HEK293 (cell line): ENCODE results near the gene OCA2.

Experiments used
- CTCF ChIA-PET: fragments of 350-600 bp; formaldehyde crosslinking; extraction: SDS; loops from one replicate; lab custom pipeline; 2021; ENCODE audit warnings: antibody characterized with exemption; lab: Yijun Ruan, JAX
- POLR2A ChIA-PET: fragments of 300-600 bp; formaldehyde crosslinking; extraction: SDS; loops from one replicate; lab custom pipeline; 2020; ENCODE audit warnings: antibody characterized with exemption, inconsistent platforms; lab: Yijun Ruan, JAX
- H3K27ac ChIP-seq: fragments of 200-500 bp; sonication (Bioruptor generic); 2 replicates; pipeline ENCODE4 v1.5.1; 2014; ENCODE audit warnings: low read depth, low read length, control low read depth, inconsistent platforms; ENCODE audit errors: extremely low read depth
- H3K36me3 ChIP-seq, 2 experiments: fragments of 200-500 bp in 1 of 2; sonication (Bioruptor generic) in 1 of 2; 1 replicate in 1 of 2; 2 replicates in 1 of 2; pipeline ENCODE4 v1.5.1; 2014 to 2017; ENCODE audit warnings: inconsistent platforms in 2 of 2, low read length in 2 of 2; ENCODE audit not compliant: control insufficient read depth in 2 of 2, insufficient read depth in 1 of 2
- H3K4me1 ChIP-seq: fragments of 200-500 bp; sonication (Bioruptor generic); 2 replicates; pipeline ENCODE4 v1.5.1; 2014; ENCODE audit warnings: mild to moderate bottlenecking, low read length, inconsistent platforms; ENCODE audit not compliant: control insufficient read depth, insufficient read depth
- H3K4me3 ChIP-seq: 2 replicates; pipeline ENCODE4 v1.5.1; 2011; ENCODE audit warnings: low read depth, mild to moderate bottlenecking, control low read depth, low read length, moderate library complexity
- H3K9me3 ChIP-seq: fragments of 200-500 bp; sonication (Bioruptor generic); 2 replicates; pipeline ENCODE4 v1.5.1; 2014; ENCODE audit warnings: low read depth, low read length, inconsistent platforms; ENCODE audit not compliant: control insufficient read depth, insufficient read depth
- KLF8 ChIP-seq: fragments of 450-650 bp; formaldehyde crosslinking; IDR thresholded peaks from 2 replicates; pipeline ENCODE4 v1.5.1; 2016; ENCODE audit warnings: missing biosample characterization, missing genetic modification characterization
- MYNN ChIP-seq: fragments of 450-650 bp; formaldehyde crosslinking; IDR thresholded peaks from 2 replicates; pipeline ENCODE4 v1.5.1; 2016; ENCODE audit warnings: missing biosample characterization, missing genetic modification characterization, borderline replicate concordance
- PRDM2 ChIP-seq: fragments of 450-650 bp; formaldehyde crosslinking; IDR thresholded peaks from 2 replicates; pipeline ENCODE4 v1.5.1; 2016; ENCODE audit warnings: missing biosample characterization, missing genetic modification characterization, borderline replicate concordance
- SCRT1 ChIP-seq: fragments of 450-650 bp; formaldehyde crosslinking; IDR thresholded peaks from 2 replicates; pipeline ENCODE4 v1.5.1; 2016; ENCODE audit warnings: missing biosample characterization, missing genetic modification characterization, borderline replicate concordance
- SETDB1 ChIP-seq: IDR thresholded peaks from one replicate; pipeline ENCODE4 v1.6.1; 2017; ENCODE audit warnings: mild to moderate bottlenecking, low read length, moderate library complexity, mixed read lengths; ENCODE audit not compliant: insufficient read length
- SP7 ChIP-seq: fragments of 450-650 bp; formaldehyde crosslinking; IDR thresholded peaks from 2 replicates; pipeline ENCODE4 v1.5.1; 2016; ENCODE audit warnings: missing biosample characterization, missing genetic modification characterization
- TSHZ1 ChIP-seq: fragments of 450-650 bp; formaldehyde crosslinking; IDR thresholded peaks from 2 replicates; pipeline ENCODE4 v1.5.1; 2016; ENCODE audit warnings: missing biosample characterization, missing genetic modification characterization, borderline replicate concordance
- ZBTB21 ChIP-seq: fragments of 450-650 bp; formaldehyde crosslinking; IDR thresholded peaks from 2 replicates; pipeline ENCODE4 v1.5.1; 2017; ENCODE audit warnings: missing biosample characterization, missing genetic modification characterization
- ZNF146 ChIP-seq: fragments of 450-650 bp; formaldehyde crosslinking; IDR thresholded peaks from 2 replicates; pipeline ENCODE4 v1.5.1; 2016; ENCODE audit warnings: missing biosample characterization, missing genetic modification characterization
- ZNF184 ChIP-seq: fragments of 450-650 bp; IDR thresholded peaks from 2 replicates; pipeline ENCODE4 v1.5.1; 2018; ENCODE audit warnings: missing biosample characterization, mild to moderate bottlenecking, missing genetic modification characterization
- ZNF211 ChIP-seq: fragments of 450-650 bp; formaldehyde crosslinking; IDR thresholded peaks from 2 replicates; pipeline ENCODE4 v1.5.1; 2016; ENCODE audit warnings: low read depth, missing biosample characterization, missing genetic modification characterization
- ZNF280C ChIP-seq: fragments of 450-650 bp; formaldehyde crosslinking; IDR thresholded peaks from 2 replicates; pipeline ENCODE4 v1.5.1; 2016; ENCODE audit warnings: missing biosample characterization, missing genetic modification characterization
- ZNF404 ChIP-seq: fragments of 450-650 bp; formaldehyde crosslinking; IDR thresholded peaks from 2 replicates; pipeline ENCODE4 v1.5.1; 2017; ENCODE audit warnings: missing biosample characterization, missing genetic modification characterization
- ZNF561 ChIP-seq: fragments of 450-650 bp; IDR thresholded peaks from 2 replicates; pipeline ENCODE4 v1.5.1; 2018; ENCODE audit warnings: missing biosample characterization, missing genetic modification characterization, borderline replicate concordance
- ZNF670 ChIP-seq: fragments of 450-650 bp; formaldehyde crosslinking; IDR thresholded peaks from 2 replicates; pipeline ENCODE4 v1.5.1; 2016; ENCODE audit warnings: missing biosample characterization, missing genetic modification characterization, low read depth
- ZNF777 ChIP-seq: fragments of 450-650 bp; formaldehyde crosslinking; IDR thresholded peaks from 2 replicates; pipeline ENCODE4 v1.5.1; 2017; ENCODE audit warnings: missing biosample characterization, missing genetic modification characterization, borderline replicate concordance
- ZNF791 ChIP-seq: fragments of 450-650 bp; formaldehyde crosslinking; IDR thresholded peaks from 2 replicates; pipeline ENCODE4 v1.5.1; 2016; ENCODE audit warnings: missing biosample characterization, missing genetic modification characterization
- TF ChIP-seq, protein P1 (sequence below): fragments of 450-650 bp; formaldehyde crosslinking; IDR thresholded peaks from 2 replicates; pipeline ENCODE4 v1.5.1; 2016; ENCODE audit warnings: missing biosample characterization, missing genetic modification characterization
- TF ChIP-seq, protein P2 (sequence below): fragments of 450-650 bp; formaldehyde crosslinking; IDR thresholded peaks from 2 replicates; pipeline ENCODE4 v1.5.1; 2016; ENCODE audit warnings: missing biosample characterization, missing genetic modification characterization
- TF ChIP-seq, protein P3 (sequence below): fragments of 450-650 bp; formaldehyde crosslinking; IDR thresholded peaks from 2 replicates; pipeline ENCODE4; 2016; ENCODE audit warnings: missing biosample characterization, missing genetic modification characterization

Gene OCA2

GRCh38 chr15:28026764-28027713 lies 72.1 kb downstream of the OCA2 start:
- POLR2A ChIA-PET: interaction anchor here (0.7 kb wide), 1 partner anchor 66 kb away, joined by 3 read pairs; no protein-coding TSS in a partner anchor
- TF ChIP-seq KLF8 (tag by site-specific recombination) (no peak), ZNF146 (tag by site-specific recombination) (no peak), ZNF777 (tag by site-specific recombination) (no peak), ZNF184 (no peak), SETDB1 (no peak), ZNF211 (no peak), ZNF670 (tag by site-specific recombination) (no peak), PRDM2 (no peak), SP7 (tag by site-specific recombination) (no peak), MYNN (no peak), ZBTB21 (tag by site-specific recombination) (no peak), ZNF404 (tag by site-specific recombination) (no peak), ZNF561 (tag by site-specific recombination) (no peak), ZNF791 (no peak), TSHZ1 (tag by site-specific recombination) (no peak), SCRT1 (tag by site-specific recombination) (no peak), ZNF280C (tag by site-specific recombination) (no peak)
- TF ChIP-seq, protein P1, sequence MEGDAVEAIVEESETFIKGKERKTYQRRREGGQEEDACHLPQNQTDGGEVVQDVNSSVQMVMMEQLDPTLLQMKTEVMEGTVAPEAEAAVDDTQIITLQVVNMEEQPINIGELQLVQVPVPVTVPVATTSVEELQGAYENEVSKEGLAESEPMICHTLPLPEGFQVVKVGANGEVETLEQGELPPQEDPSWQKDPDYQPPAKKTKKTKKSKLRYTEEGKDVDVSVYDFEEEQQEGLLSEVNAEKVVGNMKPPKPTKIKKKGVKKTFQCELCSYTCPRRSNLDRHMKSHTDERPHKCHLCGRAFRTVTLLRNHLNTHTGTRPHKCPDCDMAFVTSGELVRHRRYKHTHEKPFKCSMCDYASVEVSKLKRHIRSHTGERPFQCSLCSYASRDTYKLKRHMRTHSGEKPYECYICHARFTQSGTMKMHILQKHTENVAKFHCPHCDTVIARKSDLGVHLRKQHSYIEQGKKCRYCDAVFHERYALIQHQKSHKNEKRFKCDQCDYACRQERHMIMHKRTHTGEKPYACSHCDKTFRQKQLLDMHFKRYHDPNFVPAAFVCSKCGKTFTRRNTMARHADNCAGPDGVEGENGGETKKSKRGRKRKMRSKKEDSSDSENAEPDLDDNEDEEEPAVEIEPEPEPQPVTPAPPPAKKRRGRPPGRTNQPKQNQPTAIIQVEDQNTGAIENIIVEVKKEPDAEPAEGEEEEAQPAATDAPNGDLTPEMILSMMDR (tag by site-specific recombination): no peak
- TF ChIP-seq, protein P2, sequence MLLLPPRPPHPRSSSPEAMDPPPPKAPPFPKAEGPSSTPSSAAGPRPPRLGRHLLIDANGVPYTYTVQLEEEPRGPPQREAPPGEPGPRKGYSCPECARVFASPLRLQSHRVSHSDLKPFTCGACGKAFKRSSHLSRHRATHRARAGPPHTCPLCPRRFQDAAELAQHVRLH (tag by site-specific recombination): no peak
- TF ChIP-seq, protein P3, sequence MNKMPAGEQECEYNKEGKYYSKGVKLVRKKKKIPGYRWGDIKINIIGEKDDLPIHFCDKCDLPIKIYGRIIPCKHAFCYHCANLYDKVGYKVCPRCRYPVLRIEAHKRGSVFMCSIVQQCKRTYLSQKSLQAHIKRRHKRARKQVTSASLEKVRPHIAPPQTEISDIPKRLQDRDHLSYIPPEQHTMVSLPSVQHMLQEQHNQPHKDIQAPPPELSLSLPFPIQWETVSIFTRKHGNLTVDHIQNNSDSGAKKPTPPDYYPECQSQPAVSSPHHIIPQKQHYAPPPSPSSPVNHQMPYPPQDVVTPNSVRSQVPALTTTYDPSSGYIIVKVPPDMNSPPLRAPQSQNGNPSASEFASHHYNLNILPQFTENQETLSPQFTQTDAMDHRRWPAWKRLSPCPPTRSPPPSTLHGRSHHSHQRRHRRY (tag by site-specific recombination): no peak

More at GRCh38 chr15:28026764-28027713, 72.1 kb downstream of the OCA2 start:
- H3K36me3 ChIP-seq: no peaks in the 10 kb centered on the region
- H3K27ac ChIP-seq: no peak overlapping the region
- H3K9me3 ChIP-seq: no peaks in the 10 kb centered on the region
- no peak overlapping the region for H3K4me3 ChIP-seq
- H3K4me1 ChIP-seq: no peaks in the 10 kb centered on the region
- CTCF ChIA-PET: no interaction called here
